ENCODE results near the gene UBN2. TPM values are rescaled to one million over a fixed set of nuclear protein-coding genes. Genes with fewer than 3 reads are reported as not detected.
"Not testable (repeated sequence)": the region's sequence is repeated elsewhere in the genome, so short reads cannot be mapped to it uniquely, and the experiment has no call there.

The UBN2 gene
- total RNA-seq, 1 donor from 2014 or later: 34.9 TPM

- H3K36me3 Mint-ChIP-seq (ENCODE audit: unreplicated experiment); H3K4me3 Mint-ChIP-seq (ENCODE audit: unreplicated experiment); H3K9me3 Mint-ChIP-seq (ENCODE audit: unreplicated experiment); H3K4me1 Mint-ChIP-seq (ENCODE audit: low read depth, unreplicated experiment); DNase-seq; H3K27ac Mint-ChIP-seq (ENCODE audit: unreplicated experiment); H3K27me3 Mint-ChIP-seq (ENCODE audit: unreplicated experiment): not testable (repeated sequence)
These were observed 4.0 kb upstream of the UBN2 start for GRCh38 chr7:139226988-139227488.

GRCh38 chr7:139230023-139230422, 1.0 kb upstream of the UBN2 start:
- no peak overlapping the region for H3K27ac Mint-ChIP-seq (ENCODE audit: unreplicated experiment)
- H3K9me3 Mint-ChIP-seq (ENCODE audit: unreplicated experiment): peaks cover 9% of the 10 kb centered on the region
- H3K36me3 Mint-ChIP-seq (ENCODE audit: unreplicated experiment): no peaks in the 10 kb centered on the region
- H3K27me3 Mint-ChIP-seq (ENCODE audit: unreplicated experiment): peaks cover 3% of the 10 kb centered on the region
- TF ChIP-seq, protein P1, sequence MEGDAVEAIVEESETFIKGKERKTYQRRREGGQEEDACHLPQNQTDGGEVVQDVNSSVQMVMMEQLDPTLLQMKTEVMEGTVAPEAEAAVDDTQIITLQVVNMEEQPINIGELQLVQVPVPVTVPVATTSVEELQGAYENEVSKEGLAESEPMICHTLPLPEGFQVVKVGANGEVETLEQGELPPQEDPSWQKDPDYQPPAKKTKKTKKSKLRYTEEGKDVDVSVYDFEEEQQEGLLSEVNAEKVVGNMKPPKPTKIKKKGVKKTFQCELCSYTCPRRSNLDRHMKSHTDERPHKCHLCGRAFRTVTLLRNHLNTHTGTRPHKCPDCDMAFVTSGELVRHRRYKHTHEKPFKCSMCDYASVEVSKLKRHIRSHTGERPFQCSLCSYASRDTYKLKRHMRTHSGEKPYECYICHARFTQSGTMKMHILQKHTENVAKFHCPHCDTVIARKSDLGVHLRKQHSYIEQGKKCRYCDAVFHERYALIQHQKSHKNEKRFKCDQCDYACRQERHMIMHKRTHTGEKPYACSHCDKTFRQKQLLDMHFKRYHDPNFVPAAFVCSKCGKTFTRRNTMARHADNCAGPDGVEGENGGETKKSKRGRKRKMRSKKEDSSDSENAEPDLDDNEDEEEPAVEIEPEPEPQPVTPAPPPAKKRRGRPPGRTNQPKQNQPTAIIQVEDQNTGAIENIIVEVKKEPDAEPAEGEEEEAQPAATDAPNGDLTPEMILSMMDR (IDR thresholded peaks at IDR 0.05; ENCODE audit: partially characterized antibody, unreplicated experiment): no peak
- H3K4me1 Mint-ChIP-seq (ENCODE audit: low read depth, unreplicated experiment): peaks cover 7% of the 10 kb centered on the region
- peak overlapping the region; percentile 98 for H3K4me3 Mint-ChIP-seq (ENCODE audit: unreplicated experiment)
- no peak for DNase-seq

- Mint-ChIP-seq H3K27me3 (ENCODE audit: unreplicated experiment) (peaks cover 3% of the 10 kb centered on the region), H3K36me3 (ENCODE audit: unreplicated experiment) (no peaks in the 10 kb centered on the region), H3K27ac (ENCODE audit: unreplicated experiment) (no peak overlapping the region), H3K4me3 (ENCODE audit: unreplicated experiment) (peak overlapping the region; percentile 98), H3K4me1 (ENCODE audit: low read depth, unreplicated experiment) (peaks cover 7% of the 10 kb centered on the region), H3K9me3 (ENCODE audit: unreplicated experiment) (peaks cover 9% of the 10 kb centered on the region)
- TF ChIP-seq, protein P1 (IDR thresholded peaks at IDR 0.05; ENCODE audit: partially characterized antibody, unreplicated experiment): no peak
- no peak for DNase-seq
These were observed 608 bp upstream of the UBN2 start for GRCh38 chr7:139230484-139230773.

- Mint-ChIP-seq H3K9me3 (ENCODE audit: unreplicated experiment) (peaks cover 9% of the 10 kb centered on the region), H3K27ac (ENCODE audit: unreplicated experiment) (peak overlapping the region; percentile 88), H3K4me1 (ENCODE audit: low read depth, unreplicated experiment) (peaks cover 7% of the 10 kb centered on the region), H3K36me3 (ENCODE audit: unreplicated experiment) (no peaks in the 10 kb centered on the region), H3K4me3 (ENCODE audit: unreplicated experiment) (peak overlapping the region; percentile 98), H3K27me3 (ENCODE audit: unreplicated experiment) (peaks cover 3% of the 10 kb centered on the region)
- DNase-seq: peak; percentile 54
- TF ChIP-seq, protein P1 (IDR thresholded peaks at IDR 0.05; ENCODE audit: partially characterized antibody, unreplicated experiment): no peak
These were observed 708 bp downstream of the UBN2 start for GRCh38 chr7:139231513-139232376.

DNA sequence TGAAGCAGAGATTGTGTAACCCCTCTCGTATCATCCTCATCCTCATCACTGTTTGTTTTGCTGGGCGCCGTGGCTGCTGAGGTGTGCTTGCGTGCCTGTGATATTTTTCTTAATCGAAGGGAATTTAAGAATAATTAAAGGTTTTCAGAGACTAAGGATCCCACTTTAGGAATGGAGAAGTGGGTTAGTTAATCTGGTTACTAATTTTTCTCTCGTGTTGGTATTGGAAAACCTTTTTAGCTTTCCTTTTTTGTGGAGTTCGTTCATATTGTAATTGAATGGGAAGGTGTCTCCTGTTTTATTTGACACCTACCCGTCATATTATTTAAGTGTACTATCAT, 1.3 kb downstream of the UBN2 start:
- TF ChIP-seq, protein P1 (IDR thresholded peaks at IDR 0.05; ENCODE audit: partially characterized antibody, unreplicated experiment): no peak
- DNase-seq: no peak
- H3K4me1 Mint-ChIP-seq (ENCODE audit: low read depth, unreplicated experiment): peaks cover 7% of the 10 kb centered on the region
- H3K4me3 Mint-ChIP-seq (ENCODE audit: unreplicated experiment): peak overlapping the region; percentile 93
- peaks cover 3% of the 10 kb centered on the region for H3K27me3 Mint-ChIP-seq (ENCODE audit: unreplicated experiment)
- H3K36me3 Mint-ChIP-seq (ENCODE audit: unreplicated experiment): no peaks in the 10 kb centered on the region
- H3K9me3 Mint-ChIP-seq (ENCODE audit: unreplicated experiment): peaks cover 9% of the 10 kb centered on the region
- peak overlapping the region; percentile 88 for H3K27ac Mint-ChIP-seq (ENCODE audit: unreplicated experiment)
